ENCODE results near the gene MED22. TPM values are rescaled to one million over a fixed set of nuclear protein-coding genes. Genes with fewer than 3 reads are reported as not detected.

The MED22 gene
- total RNA-seq, 1 donor from 2014 or later = 37.9 TPM

- Mint-ChIP-seq H3K27ac (peak overlapping the region; percentile 99), H3K4me1 (ENCODE audit: low read depth) (peaks cover 36% of the 10 kb centered on the region), H3K36me3 (ENCODE audit: low read depth) (peaks cover 53% of the 10 kb centered on the region), H3K4me3 (peak overlapping the region; percentile 93), H3K9me3 (no peaks in the 10 kb centered on the region), H3K27me3 (ENCODE audit: insufficient read depth) (peaks cover 2% of the 10 kb centered on the region)
- DNase-seq (ENCODE audit: low spot score) = peak; percentile 42
- intact Hi-C loops (cut with micrococcal nuclease) = loop anchor here (5.0 to 10.0 kb wide), 3 partner anchors 140 to 993 kb away; partner anchors contain the start of gene SETX
Observed at GRCh38 chr9:133347515-133347984, 381 bp downstream of the MED22 start.

GRCh38 chr9:133346021-133346785 lies 1.7 kb downstream of the MED22 start:
- Mint-ChIP-seq H3K27ac (peak overlapping the region; percentile 83), H3K27me3 (ENCODE audit: insufficient read depth) (peaks cover 2% of the 10 kb centered on the region), H3K4me3 (peak overlapping the region; percentile 93), H3K36me3 (ENCODE audit: low read depth) (peaks cover 47% of the 10 kb centered on the region), H3K9me3 (no peaks in the 10 kb centered on the region), H3K4me1 (ENCODE audit: low read depth) (peaks cover 36% of the 10 kb centered on the region)
- intact Hi-C loops (cut with micrococcal nuclease) = loop anchor here (5.0 to 10.0 kb wide), 3 partner anchors 141 to 991 kb away; partner anchors contain the start of gene SETX
- DNase-seq (ENCODE audit: low spot score) = no peak

- Mint-ChIP-seq H3K4me3 (peak overlapping the region; percentile 93), H3K27ac (no peak overlapping the region), H3K9me3 (no peaks in the 10 kb centered on the region), H3K4me1 (ENCODE audit: low read depth) (peaks cover 35% of the 10 kb centered on the region), H3K36me3 (ENCODE audit: low read depth) (peaks cover 47% of the 10 kb centered on the region), H3K27me3 (ENCODE audit: insufficient read depth) (peaks cover 2% of the 10 kb centered on the region)
- DNase-seq (ENCODE audit: low spot score) = no peak
- intact Hi-C loops (cut with micrococcal nuclease) = loop anchor here (5.0 to 10.0 kb wide), 3 partner anchors 142 to 991 kb away; partner anchors contain the start of gene SETX
Observed at GRCh38 chr9:133345596-133345995, 2.3 kb downstream of the MED22 start.

GRCh38 chr9:133344979-133345378 lies 3.0 kb downstream of the MED22 start:
- intact Hi-C loops (cut with micrococcal nuclease) = loop anchor here (5.0 to 10.0 kb wide), 3 partner anchors 142 to 990 kb away; partner anchors contain the start of gene SETX
- Mint-ChIP-seq H3K4me1 (ENCODE audit: low read depth) (peaks cover 29% of the 10 kb centered on the region), H3K27ac (no peak overlapping the region), H3K9me3 (no peaks in the 10 kb centered on the region), H3K4me3 (no peak overlapping the region), H3K27me3 (ENCODE audit: insufficient read depth) (peaks cover 2% of the 10 kb centered on the region), H3K36me3 (ENCODE audit: low read depth) (peaks cover 46% of the 10 kb centered on the region)
- DNase-seq (ENCODE audit: low spot score) = no peak

GRCh38 chr9:133344071-133344470 lies 3.9 kb downstream of the MED22 start:
- no peak for DNase-seq (ENCODE audit: low spot score)
- H3K36me3 Mint-ChIP-seq (ENCODE audit: low read depth) = peaks cover 44% of the 10 kb centered on the region
- intact Hi-C loops (cut with micrococcal nuclease) = loop anchor here (10.0 kb wide), 1 partner anchor 989 kb away; the partner anchor contains the start of gene SETX

GRCh38 chr9:133342570-133342969 lies 5.4 kb downstream of the MED22 start:
- H3K36me3 Mint-ChIP-seq (ENCODE audit: low read depth) = peaks cover 37% of the 10 kb centered on the region
- no peak for DNase-seq (ENCODE audit: low spot score)
- no peaks in the 10 kb centered on the region for H3K27me3 Mint-ChIP-seq (ENCODE audit: insufficient read depth)
- H3K4me1 Mint-ChIP-seq (ENCODE audit: low read depth) = peaks cover 15% of the 10 kb centered on the region
- H3K9me3 Mint-ChIP-seq = no peaks in the 10 kb centered on the region
- intact Hi-C loops (cut with micrococcal nuclease) = loop anchor here (10.0 kb wide), 1 partner anchor 988 kb away; the partner anchor contains the start of gene SETX
- H3K27ac Mint-ChIP-seq = no peak overlapping the region
- H3K4me3 Mint-ChIP-seq = no peak overlapping the region

More at GRCh38 chr9:133344071-133344470, 3.9 kb downstream of the MED22 start:
- H3K27me3 Mint-ChIP-seq (ENCODE audit: insufficient read depth) = peaks cover 2% of the 10 kb centered on the region
- no peaks in the 10 kb centered on the region for H3K9me3 Mint-ChIP-seq
- H3K27ac Mint-ChIP-seq = no peak overlapping the region
- H3K4me1 Mint-ChIP-seq (ENCODE audit: low read depth) = peaks cover 20% of the 10 kb centered on the region
- H3K4me3 Mint-ChIP-seq = no peak overlapping the region

GRCh38 chr9:133342069-133342406 lies 5.9 kb downstream of the MED22 start:
- Mint-ChIP-seq H3K36me3 (ENCODE audit: low read depth) (peaks cover 36% of the 10 kb centered on the region), H3K4me3 (no peak overlapping the region), H3K4me1 (ENCODE audit: low read depth) (peaks cover 13% of the 10 kb centered on the region), H3K27me3 (ENCODE audit: insufficient read depth) (no peaks in the 10 kb centered on the region), H3K9me3 (no peaks in the 10 kb centered on the region), H3K27ac (no peak overlapping the region)
- intact Hi-C loops (cut with micrococcal nuclease) = loop anchor here (10.0 kb wide), 1 partner anchor 987 kb away; the partner anchor contains the start of gene SETX
- no peak for DNase-seq (ENCODE audit: low spot score)

- peaks cover 8% of the 10 kb centered on the region for H3K4me1 Mint-ChIP-seq (ENCODE audit: low read depth)
- no peak overlapping the region for H3K27ac Mint-ChIP-seq
- H3K36me3 Mint-ChIP-seq (ENCODE audit: low read depth) = peaks cover 33% of the 10 kb centered on the region
- intact Hi-C loops (cut with micrococcal nuclease) = loop anchor here (10.0 kb wide), 1 partner anchor 987 kb away; the partner anchor contains the start of gene SETX
- no peak for DNase-seq (ENCODE audit: low spot score)
- H3K27me3 Mint-ChIP-seq (ENCODE audit: insufficient read depth) = no peaks in the 10 kb centered on the region
- H3K4me3 Mint-ChIP-seq = no peak overlapping the region
- no peaks in the 10 kb centered on the region for H3K9me3 Mint-ChIP-seq
Observed at GRCh38 chr9:133341369-133342068, 6.4 kb downstream of the MED22 start.

GRCh38 chr9:133340916-133341315 lies 7.0 kb downstream of the MED22 start:
- Mint-ChIP-seq H3K4me3 (no peak overlapping the region), H3K4me1 (ENCODE audit: low read depth) (peaks cover 2% of the 10 kb centered on the region), H3K9me3 (no peaks in the 10 kb centered on the region), H3K27me3 (ENCODE audit: insufficient read depth) (no peaks in the 10 kb centered on the region), H3K36me3 (ENCODE audit: low read depth) (peaks cover 31% of the 10 kb centered on the region), H3K27ac (no peak overlapping the region)
- intact Hi-C loops (cut with micrococcal nuclease) = loop anchor here (10.0 kb wide), 1 partner anchor 986 kb away; the partner anchor contains the start of gene SETX
- no peak for DNase-seq (ENCODE audit: low spot score)

GRCh38 chr9:133340256-133340655 lies 7.7 kb downstream of the MED22 start:
- Mint-ChIP-seq H3K27ac (no peak overlapping the region), H3K9me3 (no peaks in the 10 kb centered on the region), H3K27me3 (ENCODE audit: insufficient read depth) (no peaks in the 10 kb centered on the region), H3K4me1 (ENCODE audit: low read depth) (peaks cover 4% of the 10 kb centered on the region), H3K4me3 (no peak overlapping the region), H3K36me3 (ENCODE audit: low read depth) (peaks cover 35% of the 10 kb centered on the region)
- no peak for DNase-seq (ENCODE audit: low spot score)
- intact Hi-C loops (cut with micrococcal nuclease) = loop anchor here (10.0 kb wide), 1 partner anchor 985 kb away; the partner anchor contains the start of gene SETX

- Mint-ChIP-seq H3K36me3 (ENCODE audit: low read depth) (peaks cover 35% of the 10 kb centered on the region), H3K4me3 (no peak overlapping the region), H3K4me1 (ENCODE audit: low read depth) (peaks cover 8% of the 10 kb centered on the region), H3K9me3 (no peaks in the 10 kb centered on the region), H3K27me3 (ENCODE audit: insufficient read depth) (no peaks in the 10 kb centered on the region), H3K27ac (no peak overlapping the region)
- DNase-seq (ENCODE audit: low spot score) = no peak
- intact Hi-C loops (cut with micrococcal nuclease) = loop anchor here (5.0 to 10.0 kb wide), 2 partner anchors 667 to 985 kb away; partner anchors contain the start of genes GTF3C4 and SETX
Observed at GRCh38 chr9:133339641-133340040, 8.3 kb downstream of the MED22 start.

- intact Hi-C loops (cut with micrococcal nuclease) = loop anchor here (1.0 to 5.0 kb wide), 8 partner anchors 12 to 664 kb away; partner anchors contain the start of genes CACFD1, GTF3C4, GTF3C5 and MED22
- Mint-ChIP-seq H3K36me3 (ENCODE audit: low read depth) (peaks cover 52% of the 10 kb centered on the region), H3K4me1 (ENCODE audit: low read depth) (peaks cover 16% of the 10 kb centered on the region), H3K27ac (peak within 1 kb of the TSS; percentile 88), H3K9me3 (no peaks in the 10 kb centered on the region), H3K4me3 (peak within 1 kb of the TSS; percentile 96), H3K27me3 (ENCODE audit: insufficient read depth) (no peaks in the 10 kb centered on the region)
- DNase-seq (ENCODE audit: low spot score) = peak; percentile 94
Observed at GRCh38 chr9:133335924-133336811, 11.8 kb downstream of the MED22 start, which contains the start of gene SURF6. Gene SURF6 (minus strand): TSS chr9:133336188. CDS start chr9:133336132, 56 bp downstream.

Measured in activated T-helper 1 cell treated with anti-CD3 and anti-CD28 coated beads, Interleukin-12 subunit alpha, Interleukin-12 subunit beta, Interleukin-2, Interleukin-4 antibody, amounts not matched to agents 30 ng/mL and 10 ng/mL and 1 ng/mL, durations not matched to agents 14 hours and 24 hours and 36 hours (primary cell).